DMS 273 treated with DMSO at 0.1 percent for 48 hours (cell line): ENCODE measurements around the gene HOXA10.

ENCODE experiments used
- DNase-seq: peaks from one replicate; lab custom pipeline; 2025; lab: John Stamatoyannopoulos, UW

HOXA10 gene

DNA sequence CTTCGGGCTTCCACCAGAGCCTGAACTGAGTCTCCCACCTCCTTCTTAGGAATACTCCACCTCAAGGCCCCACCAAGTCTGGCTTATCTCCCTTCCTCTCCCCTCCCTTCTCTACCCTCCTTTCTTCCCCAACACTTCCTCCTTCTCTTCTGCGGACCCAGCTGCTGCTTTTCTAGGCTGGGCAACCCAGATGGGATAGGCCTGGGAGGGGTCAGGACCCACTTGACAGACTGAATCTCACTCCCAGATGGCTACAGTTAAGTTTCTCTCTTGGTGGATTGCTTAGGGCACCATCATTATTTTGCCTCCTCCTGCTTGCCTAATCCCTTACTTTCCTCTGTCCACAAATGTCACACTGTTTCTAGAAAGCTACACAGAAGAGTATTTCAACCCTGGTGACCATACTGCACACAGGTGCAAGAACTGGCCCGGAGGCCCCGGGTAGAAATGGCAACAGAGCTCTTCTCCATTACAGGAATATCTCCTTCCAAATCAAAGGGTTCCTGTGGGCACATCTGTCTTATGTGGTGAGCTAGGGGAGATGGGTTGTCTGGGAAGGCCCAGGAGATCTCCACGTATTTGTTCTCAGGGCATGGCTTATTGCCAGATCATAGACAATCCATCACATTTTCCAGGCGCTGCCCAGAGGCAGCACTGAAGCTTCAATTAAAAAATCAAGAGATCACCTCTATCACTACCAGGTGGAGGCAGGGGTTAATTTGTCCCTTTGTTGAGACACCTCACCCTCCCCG, 16.1 kb upstream of the HOXA10 start:
- DNase-seq = peak; percentile 60

DNA sequence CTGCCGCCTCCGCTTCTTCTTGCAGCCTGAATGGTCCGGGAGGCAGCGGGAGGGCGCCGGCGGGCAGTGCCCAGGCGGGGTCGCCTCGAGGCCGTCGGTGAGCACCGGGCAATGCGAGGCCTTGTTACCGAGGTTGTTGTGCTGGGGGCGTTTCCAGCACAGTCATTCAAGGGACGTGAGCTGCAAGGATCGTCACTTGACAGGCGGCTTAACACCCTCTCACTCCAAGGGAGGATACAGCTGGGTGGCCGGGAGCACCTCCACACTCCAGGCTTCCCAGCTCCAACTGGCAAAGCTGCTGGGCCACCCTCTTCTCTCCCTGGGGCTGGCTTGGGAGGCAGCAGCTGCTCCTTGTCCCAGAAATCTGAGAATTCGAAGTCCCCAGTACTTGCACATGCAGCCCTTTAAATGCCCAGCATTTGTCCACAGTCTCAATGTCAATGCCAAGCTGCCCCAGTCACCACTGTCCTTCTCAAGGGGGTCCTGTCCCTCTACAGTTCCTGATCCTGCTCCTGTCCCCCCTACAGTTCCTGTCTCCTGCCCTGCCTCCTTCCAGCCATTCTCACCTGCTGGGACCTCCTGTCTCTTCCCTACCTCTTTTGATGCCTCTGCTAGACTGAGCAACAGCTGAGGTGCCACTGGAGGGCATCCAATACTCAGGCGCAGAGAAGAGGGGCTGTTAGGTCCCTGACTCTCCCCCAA, 15.3 kb upstream of the HOXA10 start:
- DNase-seq = no peak

DNA sequence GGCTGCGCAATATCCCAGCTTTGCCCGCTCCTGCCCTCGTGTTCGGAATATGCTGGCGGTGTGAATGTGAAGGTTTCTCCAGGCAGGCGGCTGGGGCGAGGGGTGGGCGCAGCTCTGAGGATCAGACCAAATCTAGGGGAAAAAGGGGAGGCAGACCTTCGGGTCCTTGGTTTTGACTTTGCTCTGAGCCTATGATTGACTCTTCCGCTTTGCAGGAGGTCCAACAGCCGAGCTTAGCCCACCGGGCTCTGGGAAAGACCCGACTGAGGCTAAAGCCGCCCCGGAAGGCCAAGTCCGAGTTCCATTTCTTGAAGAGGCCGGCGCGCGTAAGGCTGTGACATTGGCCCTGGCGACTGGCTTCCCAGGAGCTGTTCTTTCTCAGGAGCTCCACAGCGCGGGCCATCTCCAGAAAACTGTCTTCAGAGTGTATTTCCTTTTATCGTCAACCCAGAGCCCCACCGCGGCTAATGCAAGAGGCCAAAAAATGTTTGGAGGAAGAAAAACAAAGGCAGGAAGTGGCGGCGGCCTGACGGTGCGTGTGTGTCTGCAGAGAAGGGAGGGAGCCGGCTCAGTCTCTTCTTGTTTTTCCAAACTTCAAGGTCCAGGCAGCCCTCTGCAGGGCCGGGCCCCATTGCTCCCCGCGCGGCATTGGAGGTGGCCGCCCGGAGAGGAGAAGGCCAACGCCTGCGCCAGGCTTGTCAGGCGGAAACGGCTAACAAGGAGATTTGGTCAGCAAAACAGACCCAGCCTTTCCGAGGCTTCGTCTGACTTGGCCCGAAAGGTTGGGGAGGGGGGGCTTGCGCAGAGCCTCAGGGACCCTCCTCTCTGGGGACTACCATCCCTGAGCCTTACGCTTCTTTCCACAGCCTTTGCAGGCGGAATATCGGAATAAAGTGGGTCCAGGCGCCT, 14.5 kb upstream of the HOXA10 start:
- DNase-seq = no peak

DNA sequence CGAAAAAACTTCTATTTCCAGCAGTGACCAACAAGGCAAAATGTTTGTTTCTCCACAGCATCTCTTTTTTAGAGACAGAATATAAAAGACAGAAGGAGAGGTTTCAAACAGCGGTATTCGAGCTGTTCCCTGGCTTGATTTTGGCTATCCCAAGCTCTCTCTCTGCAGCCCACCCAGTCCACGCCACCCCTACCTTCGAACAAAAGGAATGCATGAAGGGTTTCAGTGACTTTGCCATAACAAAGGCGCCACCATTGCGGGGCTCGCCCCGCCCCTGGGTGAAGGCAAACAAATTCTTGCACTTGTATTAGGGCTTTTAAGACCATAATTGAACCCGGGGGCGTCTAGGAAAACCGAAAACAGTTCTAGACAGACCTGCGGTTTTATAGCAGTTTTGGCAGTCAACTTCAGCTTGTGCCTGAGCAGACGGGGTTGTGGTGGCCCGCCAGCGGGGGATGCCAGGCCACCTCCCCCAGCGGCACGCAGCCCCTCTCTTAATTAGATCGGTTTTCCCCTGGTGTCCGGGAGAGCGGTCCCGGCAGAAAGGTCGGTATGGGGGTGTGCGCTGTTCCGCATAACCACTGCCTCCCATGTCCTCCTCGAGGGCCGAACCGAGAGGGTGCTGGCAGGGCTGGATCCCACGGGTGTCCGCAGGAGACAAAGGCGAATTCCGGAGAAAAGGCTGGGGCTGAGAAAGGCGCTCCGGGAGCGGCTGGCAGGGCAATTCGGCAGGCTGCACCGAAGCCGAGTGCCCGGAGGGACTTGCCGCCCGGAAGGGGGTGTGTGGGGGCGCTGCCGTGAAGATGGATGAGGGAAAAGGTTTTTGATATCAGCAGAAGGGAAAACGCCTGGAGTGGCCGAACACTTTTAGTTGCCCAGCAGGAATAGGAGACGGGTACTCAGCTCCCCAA, 13.6 kb upstream of the HOXA10 start:
- DNase-seq = no peak

DNA sequence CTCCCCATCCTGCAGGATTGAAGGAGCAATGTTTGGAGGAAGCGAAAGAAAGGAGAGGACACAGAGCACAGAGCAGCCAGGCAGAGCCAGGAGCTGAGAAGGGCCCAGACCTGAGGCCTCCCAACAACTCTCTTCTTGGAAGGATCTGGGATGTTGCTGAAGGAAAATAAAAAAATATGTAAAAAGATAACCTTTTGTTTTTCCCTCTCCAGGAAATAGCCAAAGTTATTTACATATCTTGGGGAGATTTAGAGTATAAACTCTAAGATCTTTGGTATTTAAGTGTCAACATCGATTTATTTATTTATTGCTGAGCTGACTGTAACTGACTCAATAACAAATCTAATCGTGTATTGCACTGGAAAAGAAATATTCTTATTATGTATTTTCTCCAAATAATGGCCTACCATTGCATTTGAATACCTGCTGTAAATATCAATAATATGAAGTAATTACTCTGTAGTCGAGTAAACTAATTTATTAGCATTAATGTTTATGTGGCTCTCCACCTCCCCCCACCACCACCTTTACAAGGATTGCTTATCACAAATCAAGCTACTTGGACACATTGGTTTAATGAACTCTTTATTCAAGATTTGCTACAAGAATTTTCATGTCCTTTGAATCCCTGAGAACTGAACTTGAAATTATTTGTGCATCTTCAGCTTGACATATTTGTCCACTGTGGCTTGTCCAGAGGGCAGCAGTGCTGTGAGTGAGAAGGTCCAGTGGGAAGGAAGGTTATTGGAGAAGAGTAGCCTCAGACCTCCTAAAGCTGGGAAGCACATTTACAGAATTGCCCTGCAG, 12.8 kb upstream of the HOXA10 start:
- DNase-seq = no peak

DNA sequence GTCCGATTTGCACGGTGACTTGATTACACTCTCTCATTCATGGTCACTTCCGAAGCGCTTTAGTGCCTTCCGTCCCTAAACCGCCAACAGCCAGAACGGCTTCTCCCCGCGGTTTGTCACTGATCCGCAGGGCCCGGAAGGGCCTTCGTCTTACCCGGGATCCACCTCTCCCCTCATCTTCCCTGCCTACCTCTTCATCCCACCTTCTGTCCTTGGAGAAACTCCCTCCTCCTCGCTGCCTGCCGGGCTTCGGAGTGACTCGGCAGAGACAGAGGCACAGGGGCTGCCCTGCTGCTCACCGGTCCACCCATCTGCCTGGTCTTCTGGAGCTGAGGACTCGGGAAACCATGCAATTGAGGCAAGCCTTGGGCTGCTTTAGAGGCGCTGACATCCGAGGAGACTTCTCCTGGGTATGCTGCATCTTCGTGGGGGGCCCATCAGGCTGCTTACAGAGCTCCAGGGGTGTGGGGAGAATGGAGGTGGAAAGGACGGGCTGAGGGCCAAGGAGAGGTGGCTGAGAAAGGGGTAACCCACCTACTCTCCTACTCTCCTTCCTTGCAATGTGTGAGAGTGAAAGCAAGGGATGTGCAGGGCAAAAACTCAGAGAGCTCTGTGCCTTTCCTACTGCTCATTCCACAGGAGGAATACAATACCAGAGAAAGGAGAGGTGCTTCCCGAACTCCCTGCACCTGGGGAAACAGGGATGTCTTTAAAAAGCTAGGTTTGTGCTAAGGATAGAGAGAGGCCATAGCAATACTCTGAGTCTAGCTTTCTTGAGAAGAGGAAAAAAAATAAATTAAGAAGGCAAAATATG, 11.9 kb upstream of the HOXA10 start:
- DNase-seq = no peak

DNA sequence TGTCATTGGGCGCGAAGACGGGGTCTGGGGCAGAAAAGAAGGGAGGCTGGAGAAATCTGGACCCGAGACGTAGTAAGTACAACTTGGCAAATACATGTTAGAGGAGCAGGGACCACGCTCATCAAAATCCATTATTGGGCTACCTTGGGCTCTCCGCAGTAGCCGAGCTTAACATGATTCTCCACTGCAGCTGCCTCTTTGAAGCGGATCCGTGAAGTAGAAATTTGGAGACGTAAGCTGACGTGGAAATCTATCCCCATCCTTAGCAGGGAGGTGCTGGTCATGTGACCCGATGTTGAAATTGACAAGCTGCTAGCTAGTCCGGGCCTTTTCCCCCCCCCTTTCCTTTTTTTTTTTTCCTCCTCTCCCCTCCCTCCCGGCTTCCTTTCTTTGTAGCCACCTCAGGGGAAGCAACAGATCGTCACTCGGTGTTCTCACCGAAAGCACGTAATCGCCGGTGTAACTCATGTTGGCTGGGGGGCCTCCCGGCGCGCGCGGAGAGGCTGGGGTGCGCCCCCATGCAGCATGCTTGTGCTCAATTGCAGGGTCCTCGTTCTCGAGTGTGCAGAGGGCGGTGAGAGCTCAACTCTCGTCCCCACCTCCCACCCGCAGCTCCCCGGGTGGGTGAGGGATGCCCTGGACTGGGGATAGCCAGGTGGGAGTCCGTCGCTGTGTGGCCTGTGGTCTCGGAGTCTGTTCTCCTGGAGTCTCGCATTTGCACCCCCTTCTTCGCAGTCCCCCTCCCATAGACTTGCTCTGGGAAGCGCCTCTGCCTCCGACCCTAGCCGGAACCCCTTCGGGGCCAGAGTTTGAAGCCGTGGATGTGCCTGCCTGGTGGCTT, 11.1 kb upstream of the HOXA10 start, which contains the start of gene HOXA11:
Gene HOXA11, minus strand, starts transcription at position 220 of the 841 bp plus-strand sequence. Its CDS starts 88 bp downstream, at position 132.
- DNase-seq = no peak

DNA sequence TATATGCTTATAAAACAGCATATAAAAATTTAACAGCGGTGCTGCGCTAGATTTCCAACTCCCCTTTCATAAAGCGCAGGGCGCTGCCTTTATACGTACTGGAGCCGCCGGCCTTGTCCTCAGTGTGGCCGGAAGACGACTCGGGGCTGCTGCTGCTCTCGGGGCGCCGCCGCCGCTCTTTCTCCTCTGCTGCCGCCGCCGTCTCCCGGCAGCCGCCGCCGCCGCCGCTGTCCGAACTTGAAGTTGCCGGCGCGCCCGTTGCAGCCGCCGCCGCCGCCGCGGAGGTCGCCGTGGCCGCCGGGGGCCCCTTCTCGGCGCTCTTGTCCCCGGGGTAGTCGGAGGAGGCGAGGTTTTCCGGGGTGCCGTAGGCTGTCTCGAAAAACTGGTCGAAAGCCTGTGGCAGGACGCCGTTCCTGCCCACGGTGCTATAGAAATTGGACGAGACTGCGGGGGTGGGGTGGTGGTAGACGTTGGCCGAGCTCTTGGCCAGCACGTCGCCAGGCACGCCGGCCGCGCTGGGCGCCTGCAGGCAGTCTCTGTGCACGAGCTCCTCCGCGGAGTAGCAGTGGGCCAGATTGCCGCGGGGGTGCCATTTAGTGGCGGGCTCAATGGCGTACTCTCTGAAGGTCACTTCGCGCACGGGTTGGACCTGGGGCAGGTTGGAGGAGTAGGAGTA, 10.4 kb upstream of the HOXA10 start:
- DNase-seq = no peak

DNA sequence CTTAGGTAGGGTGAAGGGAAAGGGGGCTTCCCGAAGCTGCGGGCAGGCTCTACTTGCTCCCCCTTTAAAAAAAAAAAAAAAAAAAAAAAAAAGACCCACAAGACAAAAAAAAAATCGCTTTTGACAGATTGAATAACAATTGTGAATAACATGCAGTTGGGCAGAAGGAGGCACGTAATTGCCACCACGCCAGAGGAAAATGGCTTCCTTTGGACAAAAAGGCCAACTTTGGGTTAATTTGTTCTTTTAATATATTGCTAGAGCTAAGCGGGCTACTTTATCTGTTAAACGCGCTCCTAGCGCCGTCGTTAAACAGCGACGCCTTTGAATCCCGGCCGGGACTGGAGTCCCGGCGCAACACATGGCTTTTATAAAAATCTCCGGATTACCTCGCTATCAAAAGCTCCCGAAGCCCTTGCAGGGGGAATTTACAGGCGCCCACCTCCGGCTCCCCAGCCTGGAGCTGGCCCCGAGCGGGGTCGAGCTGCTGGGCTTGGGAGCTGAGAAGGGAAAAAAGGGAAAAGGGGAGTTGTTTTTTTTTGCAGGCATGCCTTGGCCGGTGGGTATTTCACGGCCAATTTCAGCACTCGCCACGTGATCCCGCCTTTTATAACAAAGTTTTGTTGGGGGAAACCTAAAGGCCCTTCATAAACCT, 9.7 kb upstream of the HOXA10 start:
- DNase-seq = no peak

DNA sequence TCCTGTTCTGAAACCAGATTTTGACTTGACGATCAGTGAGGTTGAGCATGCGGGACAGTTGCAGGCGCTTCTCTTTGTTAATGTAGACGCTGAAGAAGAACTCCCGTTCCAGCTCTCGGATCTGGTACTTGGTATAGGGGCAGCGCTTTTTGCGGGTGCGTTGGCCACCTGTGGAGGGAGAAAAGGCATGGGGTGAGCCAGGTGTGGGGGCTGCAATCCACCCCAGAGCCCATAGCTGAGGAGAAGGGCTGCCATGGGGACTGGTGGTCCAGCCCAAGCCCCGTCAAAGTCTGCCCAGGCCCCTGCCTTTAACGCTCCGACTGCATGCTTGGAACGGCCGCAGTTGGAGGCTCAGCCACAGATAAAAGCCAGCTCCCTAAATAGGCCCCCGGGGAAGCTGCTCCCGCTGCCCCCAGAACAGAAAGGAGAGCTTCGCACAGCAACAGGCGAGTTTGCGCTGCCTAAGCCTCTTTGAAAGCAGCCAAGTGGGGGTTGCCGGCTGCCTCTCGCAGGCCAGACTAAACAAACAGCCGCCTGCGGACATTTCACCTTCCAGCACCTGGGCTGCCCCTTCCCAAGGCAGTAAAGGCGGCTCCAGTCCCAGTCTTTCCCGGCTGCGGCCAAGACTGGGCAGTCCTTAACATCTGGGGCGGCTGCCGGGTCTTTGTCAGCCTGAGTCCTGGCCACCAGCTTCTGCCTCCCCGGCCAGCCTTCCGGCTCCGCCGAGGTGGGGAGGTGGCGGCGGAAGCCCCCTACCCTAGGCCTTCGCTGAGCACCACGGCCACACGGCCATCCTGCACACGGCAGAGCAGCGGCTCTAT, 9.0 kb upstream of the HOXA10 start:
- DNase-seq = no peak

- no peak for DNase-seq
Measured at GRCh38 chr7:27182285-27182841, 8.2 kb upstream of the HOXA10 start.

GRCh38 chr7:27181795-27182275, 7.7 kb upstream of the HOXA10 start:
- DNase-seq = no peak

DNA sequence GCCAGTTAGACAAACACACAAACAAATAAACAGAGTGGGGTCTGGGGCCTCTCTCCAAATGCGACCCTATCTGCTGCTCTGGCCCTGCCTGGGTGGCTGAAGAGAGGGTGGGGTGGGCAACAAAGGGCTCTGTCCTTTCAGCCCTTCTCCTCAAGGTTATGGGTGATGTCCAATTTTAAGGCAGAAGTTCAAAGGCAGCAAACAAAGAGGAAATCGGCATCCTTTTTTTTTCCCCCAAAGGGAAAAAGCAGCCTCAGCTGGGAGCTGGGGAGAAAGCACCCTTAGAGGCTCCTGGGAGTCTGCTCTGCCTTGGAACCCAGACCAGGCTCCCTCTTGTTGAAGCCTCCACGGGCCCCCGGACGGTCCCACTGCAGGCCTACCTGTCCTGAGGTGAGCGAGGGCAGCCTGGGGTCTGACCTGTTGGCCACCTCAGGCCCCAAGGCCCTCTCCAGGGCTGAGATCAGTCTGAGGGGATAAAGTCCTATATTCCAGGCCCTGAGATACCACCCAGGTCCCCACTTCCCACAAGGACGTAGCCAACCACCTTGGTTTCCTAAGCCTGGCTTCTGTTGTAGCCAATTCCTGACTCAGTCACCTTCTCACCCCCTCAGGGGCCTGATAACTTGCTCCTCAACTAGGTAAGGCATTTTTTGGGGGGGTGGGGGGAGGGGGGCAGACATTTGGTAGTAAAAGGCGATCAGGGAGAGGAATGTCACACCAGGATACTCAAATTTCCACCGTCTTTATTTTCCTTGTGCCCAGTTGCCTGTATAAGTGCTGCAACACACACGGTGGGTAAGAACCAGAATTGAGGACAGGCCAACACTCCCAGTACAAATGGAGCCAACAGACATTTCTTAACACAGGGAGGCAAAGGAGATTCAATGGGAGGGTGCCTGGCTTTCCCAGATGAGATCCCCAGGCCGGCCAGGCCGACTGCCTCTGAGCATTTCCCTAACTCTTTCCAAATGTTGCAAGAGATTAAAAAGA, 6.6 kb upstream of the HOXA10 start:
- DNase-seq = no peak

- no peak for DNase-seq
Measured at GRCh38 chr7:27179503-27180430, 5.6 kb upstream of the HOXA10 start.
